Measurements from ENCODE around the gene POLR3B. TPM values are rescaled to one million over a fixed set of nuclear protein-coding genes. Genes with fewer than 3 reads are reported as not detected.

Gene POLR3B
- total and polyA plus RNA-seq, 4 donors = 5.4 to 12.2 (median 7.0) TPM

GRCh38 chr12:106423291-106423690 lies 65.7 kb downstream of the POLR3B start:
- peak; percentile 27 to 56 for TF ChIP-seq HNF4A (conservative IDR thresholded peaks at IDR 0.05)
- TF ChIP-seq RXRA (IDR thresholded peaks at IDR 0.05) = no peak

GRCh38 chr12:106425061-106425702 lies 67.6 kb downstream of the POLR3B start:
- 96% methylated on average over 1 of the region's 1 CpG for WGBS
- H3K9ac ChIP-seq (ENCODE audit: low read depth in 1 of 2, low read length in 2 of 2) = no peak overlapping the region
- no peak overlapping the region for H3K4me3 ChIP-seq (ENCODE audit: low read depth in 1 of 3, low read length in 3 of 3)
- no peak overlapping the region for H3K27ac ChIP-seq (ENCODE audit: low read depth in 1 of 2, low read length in 2 of 2)
- no peak for DNase-seq (ENCODE audit: low spot score)
- H3K9me3 ChIP-seq (ENCODE audit: control insufficient read depth in 4 of 4, low read length in 3 of 4) = no peaks in the 10 kb centered on the region
- peaks cover 0 to 10% (median 6%) of the 10 kb centered on the region in 4 donors for H3K4me1 ChIP-seq (ENCODE audit: control insufficient read depth in 4 of 4, insufficient read depth in 4 of 4, low read length in 3 of 4)
- no peaks in the 10 kb centered on the region for H3K27me3 ChIP-seq (ENCODE audit: control insufficient read depth in 4 of 4, insufficient read depth in 4 of 4, low read length in 3 of 4)
- no peak for TF ChIP-seq REST (IDR thresholded peaks at IDR 0.05)
- no peak for TF ChIP-seq FOXA2 (IDR thresholded peaks at IDR 0.05)
- no peak for TF ChIP-seq GABPA (IDR thresholded peaks at IDR 0.05 in 1 of 2, conservative IDR thresholded peaks at IDR 0.05 in 1 of 2)
- TF ChIP-seq HNF4A (conservative IDR thresholded peaks at IDR 0.05) = no peak
- no peak for TF ChIP-seq RXRA (IDR thresholded peaks at IDR 0.05)
- no peak for TF ChIP-seq MAX (IDR thresholded peaks at IDR 0.05)
- peaks cover 0 to 9% (median 2%) of the 10 kb centered on the region in 4 donors for H3K36me3 ChIP-seq (ENCODE audit: control insufficient read depth in 4 of 4, insufficient read depth in 3 of 4, low read depth in 1 of 4, low read length in 3 of 4)

More at GRCh38 chr12:106423291-106423690, 65.7 kb downstream of the POLR3B start:
- Histone ChIP-seq H3K36me3 (ENCODE audit: control insufficient read depth in 4 of 4, insufficient read depth in 3 of 4, low read depth in 1 of 4, low read length in 3 of 4) (peaks cover 0 to 9% (median 2%) of the 10 kb centered on the region in 4 donors), H3K4me1 (ENCODE audit: control insufficient read depth in 4 of 4, insufficient read depth in 4 of 4, low read length in 3 of 4) (peaks cover 0 to 5% (median 4%) of the 10 kb centered on the region in 4 donors), H3K9me3 (ENCODE audit: control insufficient read depth in 4 of 4, low read length in 3 of 4) (no peaks in the 10 kb centered on the region), H3K27me3 (ENCODE audit: control insufficient read depth in 4 of 4, insufficient read depth in 4 of 4, low read length in 3 of 4) (no peaks in the 10 kb centered on the region), H3K9ac (ENCODE audit: low read depth in 1 of 2, low read length in 2 of 2) (no peak overlapping the region), H3K4me3 (ENCODE audit: low read depth in 1 of 3, low read length in 3 of 3) (no peak overlapping the region), H3K27ac (ENCODE audit: low read depth in 1 of 2, low read length in 2 of 2) (no peak overlapping the region)
- 89% methylated on average over 2 of the region's 2 CpGs for WGBS
- DNase-seq (ENCODE audit: low spot score) = no peak

GRCh38 chr12:106427917-106428316 lies 70.4 kb downstream of the POLR3B start:
- Histone ChIP-seq H3K4me1 (ENCODE audit: control insufficient read depth in 4 of 4, insufficient read depth in 4 of 4, low read length in 3 of 4) (peaks cover 0 to 17% (median 7%) of the 10 kb centered on the region in 4 donors), H3K9ac (ENCODE audit: low read depth in 1 of 2, low read length in 2 of 2) (no peak overlapping the region), H3K36me3 (ENCODE audit: control insufficient read depth in 4 of 4, insufficient read depth in 3 of 4, low read depth in 1 of 4, low read length in 3 of 4) (peaks cover 0 to 7% (median 4%) of the 10 kb centered on the region in 4 donors), H3K9me3 (ENCODE audit: control insufficient read depth in 4 of 4, low read length in 3 of 4) (no peaks in the 10 kb centered on the region), H3K27me3 (ENCODE audit: control insufficient read depth in 4 of 4, insufficient read depth in 4 of 4, low read length in 3 of 4) (no peaks in the 10 kb centered on the region), H3K27ac (ENCODE audit: low read depth in 1 of 2, low read length in 2 of 2) (no peak overlapping the region), H3K4me3 (ENCODE audit: low read depth in 1 of 3, low read length in 3 of 3) (no peak overlapping the region)
- 89% methylated on average over 1 of the region's 1 CpG for WGBS
- no peak for DNase-seq (ENCODE audit: low spot score)
- TF ChIP-seq NR2F2 (IDR thresholded peaks at IDR 0.05) (no peak), JUND (IDR thresholded peaks at IDR 0.05) (no peak), FOXA2 (IDR thresholded peaks at IDR 0.05) (no peak), HNF4G (IDR thresholded peaks at IDR 0.05) (no peak), REST (IDR thresholded peaks at IDR 0.05) (no peak), ZBTB33 (IDR thresholded peaks at IDR 0.05) (no peak), TAF1 (conservative IDR thresholded peaks at IDR 0.05) (no peak), YY1 (IDR thresholded peaks at IDR 0.05) (no peak), MAX (IDR thresholded peaks at IDR 0.05) (no peak), HNF4A (conservative IDR thresholded peaks at IDR 0.05) (no peak), ATF3 (IDR thresholded peaks at IDR 0.05) (no peak), FOXA1 (IDR thresholded peaks at IDR 0.05) (no peak)

Measured in liver (tissue), 9 donors.